Ramos (cell line): ENCODE results near the gene PTPRT.

Experiments
- in situ Hi-C: fragments of 300-500 bp; cut with MboI; formaldehyde crosslinking; loops from one replicate; pipeline ENCODE4 v1.14.3; 2022; ENCODE audit warnings: low sequenced_read_pairs; ENCODE audit not compliant: unreplicated experiment

Gene PTPRT

GRCh38 chr20:42886046-42886445 lies 303.7 kb downstream of the PTPRT start:
- in situ Hi-C loops, result no loop called here

GRCh38 chr20:42875581-42875980 lies 314.1 kb downstream of the PTPRT start:
- in situ Hi-C loops, result no loop called here

- in situ Hi-C loops, result no loop called here
These were observed 316.4 kb downstream of the PTPRT start for GRCh38 chr20:42873259-42873658.

- in situ Hi-C loops, result no loop called here
These were observed 325.6 kb downstream of the PTPRT start for GRCh38 chr20:42864116-42864515.

- in situ Hi-C loops, result no loop called here
These were observed 327.3 kb downstream of the PTPRT start for GRCh38 chr20:42862446-42862845.

- in situ Hi-C loops, result no loop called here
These were observed 332.3 kb downstream of the PTPRT start for GRCh38 chr20:42857446-42857845.

- in situ Hi-C loops, result no loop called here
These were observed 333.8 kb downstream of the PTPRT start for GRCh38 chr20:42855896-42856295.

GRCh38 chr20:42852691-42853090 lies 337.0 kb downstream of the PTPRT start:
- in situ Hi-C loops, result no loop called here

GRCh38 chr20:42846784-42847490 lies 342.8 kb downstream of the PTPRT start:
- in situ Hi-C loops, result no loop called here

GRCh38 chr20:42844751-42845150 lies 345.0 kb downstream of the PTPRT start:
- in situ Hi-C loops, result no loop called here

- in situ Hi-C loops, result no loop called here
These were observed 352.2 kb downstream of the PTPRT start for GRCh38 chr20:42837456-42837855.

- in situ Hi-C loops, result no loop called here
These were observed 353.4 kb downstream of the PTPRT start for GRCh38 chr20:42836339-42836738.

GRCh38 chr20:42807876-42808275 lies 381.8 kb downstream of the PTPRT start:
- in situ Hi-C loops, result no loop called here

GRCh38 chr20:42795111-42795695 lies 394.5 kb downstream of the PTPRT start:
- in situ Hi-C loops, result no loop called here

GRCh38 chr20:42792052-42792451 lies 397.7 kb downstream of the PTPRT start:
- in situ Hi-C loops, result no loop called here

- in situ Hi-C loops, result no loop called here
These were observed 399.6 kb downstream of the PTPRT start for GRCh38 chr20:42790111-42790510.

GRCh38 chr20:42788707-42789106 lies 401.0 kb downstream of the PTPRT start:
- in situ Hi-C loops, result no loop called here

- in situ Hi-C loops, result no loop called here
These were observed 404.7 kb downstream of the PTPRT start for GRCh38 chr20:42785041-42785440.

- in situ Hi-C loops, result no loop called here
These were observed 410.5 kb downstream of the PTPRT start for GRCh38 chr20:42779216-42779615.

GRCh38 chr20:42775866-42776265 lies 413.8 kb downstream of the PTPRT start:
- in situ Hi-C loops, result no loop called here

GRCh38 chr20:42775037-42775436 lies 414.7 kb downstream of the PTPRT start:
- in situ Hi-C loops, result no loop called here

GRCh38 chr20:42763015-42763414 lies 426.7 kb downstream of the PTPRT start:
- in situ Hi-C loops, result no loop called here
